GM23338 (cell line): Measurements from ENCODE around the gene TNFSF10. TPM values are rescaled to one million over a fixed set of nuclear protein-coding genes. Genes with fewer than 3 reads are reported as not detected.

ENCODE experiments used
- ATAC-seq: fragments of 200-7000 bp; cut with Tn5 transposase; 3 replicates; pipeline ENCODE4 v1.9.1; 2020
- DNase-seq: peaks from one replicate; pipeline ENCODE4 v3.0.0-alpha.2; 2015; ENCODE audit warnings: low spot score
- H2AFZ ChIP-seq: fragments of 200-600 bp; sonication (generic); 2 replicates; pipeline ENCODE4 v1.8.0; 2016; ENCODE audit warnings: antibody characterized with exemption, mild to moderate bottlenecking, moderate library complexity
- H3F3A ChIP-seq: fragments of 200-600 bp; sonication (generic); replicated peaks from 2 replicates; pipeline ENCODE4 v1.8.0; 2017; ENCODE audit warnings: antibody characterized with exemption, mixed run types, low read depth
- H3K27ac ChIP-seq: fragments of 200-600 bp; sonication (generic); 2 replicates; pipeline ENCODE4 v1.6.1; 2016; ENCODE audit warnings: low read depth
- H3K27me3 ChIP-seq: fragments of 200-600 bp; sonication (generic); 2 replicates; pipeline ENCODE4 v1.8.0; 2016; ENCODE audit warnings: mild to moderate bottlenecking, mixed run types, moderate library complexity; ENCODE audit not compliant: insufficient read depth
- H3K36me3 ChIP-seq: fragments of 200-600 bp; sonication (generic); 2 replicates; pipeline ENCODE4 v1.8.0; 2016; ENCODE audit warnings: mild to moderate bottlenecking; ENCODE audit not compliant: insufficient read depth
- H3K4me1 ChIP-seq: fragments of 200-600 bp; sonication (generic); 2 replicates; pipeline ENCODE4 v1.8.0; 2016; ENCODE audit warnings: mild to moderate bottlenecking, moderate library complexity; ENCODE audit not compliant: insufficient read depth
- H3K4me2 ChIP-seq: fragments of 200-600 bp; sonication (generic); 2 replicates; pipeline ENCODE4 v1.7.1; 2017; ENCODE audit warnings: mixed run types
- H3K4me3 ChIP-seq: fragments of 200-600 bp; sonication (generic); 2 replicates; pipeline ENCODE4 v1.6.1; 2016; ENCODE audit warnings: mixed run types
- H3K79me2 ChIP-seq: fragments of 200-600 bp; sonication (generic); replicated peaks from 2 replicates; pipeline ENCODE4 v1.8.0; 2017; ENCODE audit warnings: mild to moderate bottlenecking; ENCODE audit not compliant: insufficient read depth
- H3K9me2 ChIP-seq: fragments of 200-600 bp; sonication (generic); 2 replicates; pipeline ENCODE4 v1.8.0; 2017; ENCODE audit not compliant: insufficient read depth
- H4K20me1 ChIP-seq: fragments of 200-600 bp; sonication (generic); replicated peaks from 2 replicates; pipeline ENCODE4 v1.8.0; 2017; ENCODE audit warnings: mild to moderate bottlenecking; ENCODE audit not compliant: insufficient read depth
- H3K27ac Mint-ChIP-seq: 2 replicates; pipeline ENCODE4 v1.8.0; 2020; ENCODE audit warnings: inconsistent platforms, mild to moderate bottlenecking, moderate library complexity, mixed read lengths
- H3K27me3 Mint-ChIP-seq: 3 replicates; pipeline ENCODE4 v1.8.0; 2022; ENCODE audit warnings: low read depth, mild to moderate bottlenecking, moderate library complexity, mixed read lengths, inconsistent platforms; ENCODE audit not compliant: insufficient read depth, poor library complexity
- H3K36me3 Mint-ChIP-seq: 3 replicates; pipeline ENCODE4 v1.8.0; 2021; ENCODE audit warnings: low read depth, mild to moderate bottlenecking, inconsistent platforms, moderate library complexity, mixed read lengths
- H3K4me1 Mint-ChIP-seq: 3 replicates; pipeline ENCODE4 v1.8.0; 2020; ENCODE audit warnings: mild to moderate bottlenecking, inconsistent platforms, mixed read lengths
- H3K4me3 Mint-ChIP-seq: 3 replicates; pipeline ENCODE4 v1.8.0; 2021; ENCODE audit warnings: moderate library complexity, mild to moderate bottlenecking, inconsistent platforms, mixed read lengths
- H3K9me3 Mint-ChIP-seq: 3 replicates; pipeline ENCODE4 v1.8.0; 2020; ENCODE audit warnings: moderate library complexity, mild to moderate bottlenecking, inconsistent platforms, mixed read lengths
- CTCF ChIP-seq, 2 experiments: fragments of 200-600 bp in 1 of 2; sonication (generic) in 1 of 2; conservative IDR thresholded peaks; 2 replicates each; pipeline versions ENCODE4 v1.5.1 to v1.6.1; 2016 to 2017; ENCODE audit warnings: antibody characterized with exemption in 2 of 2, low read depth in 2 of 2, mild to moderate bottlenecking in 2 of 2, moderate library complexity in 1 of 2
- ETS1 ChIP-seq: IDR thresholded peaks from 2 replicates; pipeline ENCODE4 v1.6.1; 2016; ENCODE audit warnings: antibody characterized with exemption
- EZH2 ChIP-seq: fragments of 200-600 bp; sonication (generic); IDR thresholded peaks from one replicate; pipeline ENCODE4 v1.8.0; 2017; ENCODE audit warnings: antibody characterized with exemption, mild to moderate bottlenecking, low read depth; ENCODE audit not compliant: unreplicated experiment
- JUNB ChIP-seq: IDR thresholded peaks from one replicate; pipeline ENCODE4 v1.6.1; 2016; ENCODE audit warnings: antibody characterized with exemption; ENCODE audit not compliant: unreplicated experiment
- NANOG ChIP-seq: IDR thresholded peaks from 2 replicates; pipeline ENCODE4 v1.6.1; 2016; ENCODE audit warnings: antibody characterized with exemption, borderline replicate concordance
- REST ChIP-seq: IDR thresholded peaks from one replicate; pipeline ENCODE4 v1.6.1; 2018; ENCODE audit warnings: antibody characterized with exemption; ENCODE audit not compliant: unreplicated experiment
- STAT1 ChIP-seq: IDR thresholded peaks from one replicate; pipeline ENCODE4 v1.6.1; 2016; ENCODE audit warnings: antibody characterized with exemption; ENCODE audit not compliant: unreplicated experiment
- ZNF331 ChIP-seq: fragments of 250-450 bp; sonication (Bioruptor Pico); IDR thresholded peaks from 2 replicates; pipeline ENCODE4 v1.5.0; 2020; ENCODE audit warnings: low read depth, mild to moderate bottlenecking, moderate library complexity
- ZNF462 ChIP-seq: fragments of 250-450 bp; sonication (Bioruptor Pico); IDR thresholded peaks from 2 replicates; pipeline ENCODE4 v1.5.0; 2020; ENCODE audit warnings: mild to moderate bottlenecking, moderate library complexity
- polyA plus RNA-seq: library from polyadenylated mRNA; unstranded; fragments of >200 nt; fragmentation: Nextera tagmentation; extraction: Ambion mirVana; gene quantifications from 2 replicates; pipeline ENCODE4 v1.2.1, GENCODE V29; 2016
- total RNA-seq: library from RNA; depleted of rRNA; stranded (reverse); fragments of >200 nt; shearing (Covaris generic); gene quantifications from 2 replicates; pipeline ENCODE4 v1.2.3, GENCODE V29; 2014

Gene TNFSF10
- total and polyA plus RNA-seq, 2 experiments from 2014 or later: 0.27 TPM; not detected in 1

GRCh38 chr3:172475703-172476102, 47.5 kb downstream of the TNFSF10 start:
- Histone ChIP-seq H3K79me2 (no peaks in the 10 kb centered on the region), H3K27me3 (no peaks in the 10 kb centered on the region), H3K27ac (no peak overlapping the region), H3K36me3 (no peaks in the 10 kb centered on the region), H3F3A (no peaks in the 10 kb centered on the region), H4K20me1 (no peaks in the 10 kb centered on the region), H2AFZ (no peak overlapping the region), H3K4me3 (no peak overlapping the region), H3K4me1 (no peaks in the 10 kb centered on the region), H3K4me2 (no peak overlapping the region), H3K9me2 (no peaks in the 10 kb centered on the region)
- peaks cover 13% of the 10 kb centered on the region for H3K9me3 Mint-ChIP-seq
- DNase-seq (no peak), ATAC-seq (no peak)
- H3K4me3 Mint-ChIP-seq: no peak overlapping the region
- peaks cover 12% of the 10 kb centered on the region; the same call in 2 of the 3 replicates for H3K4me1 Mint-ChIP-seq
- H3K36me3 Mint-ChIP-seq: no peaks in the 10 kb centered on the region
- no peaks in the 10 kb centered on the region for H3K27me3 Mint-ChIP-seq
- H3K27ac Mint-ChIP-seq: no peak overlapping the region
- TF ChIP-seq STAT1 (no peak), NANOG (no peak), ZNF462 (CRISPR knock-in tag) (no peak), ETS1 (no peak), CTCF (conservative IDR thresholded peaks at IDR 0.05; ENCODE audit: low read depth in 2 of 2) (no peak), EZH2 (no peak), ZNF331 (no peak), REST (no peak), JUNB (no peak)
